Transverse colon (tissue), 3 donors: ENCODE results near the gene IL17RB.

Source experiments
- EP300 ChIP-seq: sonication (generic); formaldehyde crosslinking; IDR thresholded peaks from one replicate; pipeline ENCODE4 v1.6.1; 2017; ENCODE audit warnings: antibody characterized with exemption, low read depth
- TF ChIP-seq, protein P1 (sequence below), 5 experiments: fragments of 200-600 bp in 3 of 5; fragments of 450-650 bp in 2 of 5; sonication (generic) in 3 of 5; IDR thresholded peaks; 1 replicate in 2 of 5; 2 replicates in 3 of 5; pipeline ENCODE4 v1.5.1; 2016 to 2017; ENCODE audit warnings: antibody characterized with exemption in 5 of 5, inconsistent platforms in 3 of 5, mild to moderate bottlenecking in 2 of 5, moderate library complexity in 1 of 5

DNA sequence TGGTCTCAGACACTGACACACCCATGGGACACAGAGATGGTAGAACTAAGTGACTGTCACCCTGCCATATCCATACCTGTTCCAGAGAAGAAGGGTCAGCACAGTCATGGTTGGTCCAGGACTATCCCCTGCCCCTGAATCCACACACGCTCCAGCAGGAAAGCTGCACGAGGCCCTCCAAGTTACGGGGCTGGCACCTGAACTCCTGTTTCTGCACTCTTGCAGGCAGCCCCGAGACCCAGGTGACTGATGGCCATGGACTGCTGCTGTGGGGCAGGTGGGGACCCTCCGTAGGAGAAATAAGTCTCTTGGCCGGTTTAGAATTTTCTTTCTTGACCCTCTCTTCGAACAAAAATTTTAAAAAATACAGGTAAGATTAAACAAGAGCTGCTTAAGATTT, 30.7 kb upstream of the IL17RB start:
- TF ChIP-seq, protein P1, sequence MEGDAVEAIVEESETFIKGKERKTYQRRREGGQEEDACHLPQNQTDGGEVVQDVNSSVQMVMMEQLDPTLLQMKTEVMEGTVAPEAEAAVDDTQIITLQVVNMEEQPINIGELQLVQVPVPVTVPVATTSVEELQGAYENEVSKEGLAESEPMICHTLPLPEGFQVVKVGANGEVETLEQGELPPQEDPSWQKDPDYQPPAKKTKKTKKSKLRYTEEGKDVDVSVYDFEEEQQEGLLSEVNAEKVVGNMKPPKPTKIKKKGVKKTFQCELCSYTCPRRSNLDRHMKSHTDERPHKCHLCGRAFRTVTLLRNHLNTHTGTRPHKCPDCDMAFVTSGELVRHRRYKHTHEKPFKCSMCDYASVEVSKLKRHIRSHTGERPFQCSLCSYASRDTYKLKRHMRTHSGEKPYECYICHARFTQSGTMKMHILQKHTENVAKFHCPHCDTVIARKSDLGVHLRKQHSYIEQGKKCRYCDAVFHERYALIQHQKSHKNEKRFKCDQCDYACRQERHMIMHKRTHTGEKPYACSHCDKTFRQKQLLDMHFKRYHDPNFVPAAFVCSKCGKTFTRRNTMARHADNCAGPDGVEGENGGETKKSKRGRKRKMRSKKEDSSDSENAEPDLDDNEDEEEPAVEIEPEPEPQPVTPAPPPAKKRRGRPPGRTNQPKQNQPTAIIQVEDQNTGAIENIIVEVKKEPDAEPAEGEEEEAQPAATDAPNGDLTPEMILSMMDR (IDR thresholded peaks at IDR 0.05): no peak
- no peak for TF ChIP-seq EP300
